BLaER1 (cell line): ENCODE results near the gene ZNF3.

Experiments
- H3K27ac ChIP-seq: shearing (Covaris generic); formaldehyde crosslinking; 2 replicates; pipeline ENCODE4 v1.8.1; 2022
- H3K27me3 ChIP-seq: shearing (Covaris generic); formaldehyde crosslinking; 2 replicates; pipeline ENCODE4 v1.8.1; 2022
- H3K36me3 ChIP-seq: shearing (Covaris generic); formaldehyde crosslinking; 2 replicates; pipeline ENCODE4 v1.8.1; 2022
- H3K4me1 ChIP-seq: shearing (Covaris generic); formaldehyde crosslinking; 2 replicates; pipeline ENCODE4 v1.8.1; 2022
- H3K4me2 ChIP-seq: shearing (Covaris generic); formaldehyde crosslinking; 2 replicates; pipeline ENCODE4 v1.8.1; 2022
- H3K4me3 ChIP-seq: shearing (Covaris generic); formaldehyde crosslinking; 2 replicates; pipeline ENCODE4 v1.8.1; 2022
- H3K9ac ChIP-seq: shearing (Covaris generic); formaldehyde crosslinking; 2 replicates; pipeline ENCODE4 v1.8.1; 2022
- H3K9me3 ChIP-seq: shearing (Covaris generic); formaldehyde crosslinking; 2 replicates; pipeline ENCODE4 v1.8.1; 2022
- H4K20me1 ChIP-seq: shearing (Covaris generic); formaldehyde crosslinking; 2 replicates; pipeline ENCODE4 v1.8.1; 2022
- Cebpa-rat ChIP-seq: shearing (Covaris generic); IDR thresholded peaks from 2 replicates; pipeline ENCODE4 v1.8.1; 2022

Gene ZNF3

GRCh38 chr7:100040575-100040974 is 40.9 kb downstream of the ZNF3 start:
- H3K4me1 ChIP-seq, result peaks cover 27% of the 10 kb centered on the region
- H4K20me1 ChIP-seq, result peaks cover 12% of the 10 kb centered on the region; the same call in 1 of the 2 replicates
- TF ChIP-seq Cebpa-rat, result no peak
- H3K9me3 ChIP-seq, result no peaks in the 10 kb centered on the region
- no peak overlapping the region for H3K4me3 ChIP-seq
- 0 out of 2 replicates have a peak overlapping the region, but pooled peaks have one; percentile 4 for H3K4me2 ChIP-seq
- no peak overlapping the region for H3K9ac ChIP-seq
- H3K36me3 ChIP-seq, result peaks cover 41% of the 10 kb centered on the region
- no peaks in the 10 kb centered on the region for H3K27me3 ChIP-seq
- H3K27ac ChIP-seq, result 0 out of 2 replicates have a peak overlapping the region, but pooled peaks have one; percentile 46

- Histone ChIP-seq H3K27me3 (no peaks in the 10 kb centered on the region), H3K4me3 (no peak overlapping the region), H3K9me3 (no peaks in the 10 kb centered on the region), H3K36me3 (peaks cover 63% of the 10 kb centered on the region), H3K9ac (no peak overlapping the region), H3K27ac (no peak overlapping the region), H4K20me1 (peaks cover 15% of the 10 kb centered on the region; the same call in 1 of the 2 replicates), H3K4me1 (peaks cover 11% of the 10 kb centered on the region), H3K4me2 (no peak overlapping the region)
- TF ChIP-seq Cebpa-rat, result no peak
Measured at GRCh38 chr7:100038326-100038725, 43.2 kb downstream of the ZNF3 start.

DNA sequence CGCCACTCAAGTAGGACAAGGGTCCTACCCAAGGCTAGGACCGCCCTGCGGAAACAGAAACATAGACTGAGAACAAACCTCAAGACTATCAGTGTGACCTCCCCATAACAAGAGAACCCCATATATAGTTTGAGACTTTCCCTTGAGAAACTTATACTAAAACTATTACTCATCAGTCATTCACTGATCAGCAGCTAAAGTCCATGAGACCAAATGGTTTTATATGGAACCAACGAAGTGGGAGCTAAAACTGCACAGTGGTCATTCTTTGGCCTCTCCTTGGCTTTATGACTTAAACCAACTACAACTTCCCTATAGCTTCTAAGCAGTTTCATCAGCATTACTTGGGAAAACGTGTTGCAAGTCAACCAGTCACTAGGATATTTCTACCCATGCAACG is 45.6 kb downstream of the ZNF3 start:
- no peak for TF ChIP-seq Cebpa-rat
- no peak overlapping the region for H3K27ac ChIP-seq
- H3K4me2 ChIP-seq, result no peak overlapping the region
- H3K27me3 ChIP-seq, result no peaks in the 10 kb centered on the region
- no peak overlapping the region for H3K4me3 ChIP-seq
- H3K4me1 ChIP-seq, result peaks cover 8% of the 10 kb centered on the region
- no peaks in the 10 kb centered on the region for H3K9me3 ChIP-seq
- no peak overlapping the region for H3K9ac ChIP-seq
- peaks cover 21% of the 10 kb centered on the region; the same call in 1 of the 2 replicates for H4K20me1 ChIP-seq
- peaks cover 80% of the 10 kb centered on the region for H3K36me3 ChIP-seq

- Histone ChIP-seq H4K20me1 (peaks cover 21% of the 10 kb centered on the region; the same call in 1 of the 2 replicates), H3K4me2 (no peak overlapping the region), H3K4me1 (no peaks in the 10 kb centered on the region), H3K4me3 (no peak overlapping the region), H3K27me3 (no peaks in the 10 kb centered on the region), H3K36me3 (peaks cover 88% of the 10 kb centered on the region), H3K9ac (no peak overlapping the region), H3K9me3 (no peaks in the 10 kb centered on the region), H3K27ac (no peak overlapping the region)
- TF ChIP-seq Cebpa-rat, result no peak
Measured at GRCh38 chr7:100034871-100035510, 46.5 kb downstream of the ZNF3 start.

GRCh38 chr7:100033526-100033925 is 48.0 kb downstream of the ZNF3 start:
- TF ChIP-seq Cebpa-rat, result no peak
- Histone ChIP-seq H3K9me3 (no peaks in the 10 kb centered on the region), H3K9ac (no peak overlapping the region), H3K36me3 (peaks cover 100% of the 10 kb centered on the region), H3K27ac (no peak overlapping the region), H3K4me3 (no peak overlapping the region), H3K27me3 (no peaks in the 10 kb centered on the region), H4K20me1 (peaks cover 21% of the 10 kb centered on the region; the same call in 1 of the 2 replicates), H3K4me1 (no peaks in the 10 kb centered on the region), H3K4me2 (no peak overlapping the region)

DNA sequence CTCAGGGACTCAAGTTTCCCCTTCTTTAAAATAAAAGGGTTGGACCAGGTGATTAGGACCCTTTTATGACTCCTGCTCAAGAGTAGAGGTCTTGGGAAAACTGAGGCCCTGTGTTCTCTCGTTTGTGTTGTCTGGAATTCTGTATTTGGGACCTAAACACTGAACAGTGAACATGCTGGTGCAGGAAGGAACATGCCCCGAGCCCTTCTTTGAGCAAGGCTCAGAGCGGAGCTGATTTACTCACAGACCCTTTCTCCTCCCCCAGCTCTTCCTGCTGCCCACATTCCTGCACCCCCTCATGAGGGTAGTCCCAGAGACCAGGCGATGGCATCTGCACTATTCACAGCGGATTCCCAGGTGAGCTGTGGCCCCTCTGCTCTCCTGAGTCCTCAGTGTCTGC is 51.9 kb downstream of the ZNF3 start:
- Histone ChIP-seq H3K36me3 (peaks cover 99% of the 10 kb centered on the region), H3K9ac (no peak overlapping the region), H3K27ac (no peak overlapping the region)

GRCh38 chr7:100027197-100027596 is 54.3 kb downstream of the ZNF3 start:
- H3K36me3 ChIP-seq, result peaks cover 99% of the 10 kb centered on the region

More for the DNA sequence above, 51.9 kb downstream of the ZNF3 start:
- TF ChIP-seq Cebpa-rat, result no peak
- Histone ChIP-seq H3K9me3 (no peaks in the 10 kb centered on the region), H3K27me3 (no peaks in the 10 kb centered on the region), H3K4me2 (no peak overlapping the region), H3K4me1 (no peaks in the 10 kb centered on the region), H4K20me1 (0 out of 2 replicates have a peak, but pooled peaks cover 6% of the 10 kb centered on the region), H3K4me3 (no peak overlapping the region)

DNA sequence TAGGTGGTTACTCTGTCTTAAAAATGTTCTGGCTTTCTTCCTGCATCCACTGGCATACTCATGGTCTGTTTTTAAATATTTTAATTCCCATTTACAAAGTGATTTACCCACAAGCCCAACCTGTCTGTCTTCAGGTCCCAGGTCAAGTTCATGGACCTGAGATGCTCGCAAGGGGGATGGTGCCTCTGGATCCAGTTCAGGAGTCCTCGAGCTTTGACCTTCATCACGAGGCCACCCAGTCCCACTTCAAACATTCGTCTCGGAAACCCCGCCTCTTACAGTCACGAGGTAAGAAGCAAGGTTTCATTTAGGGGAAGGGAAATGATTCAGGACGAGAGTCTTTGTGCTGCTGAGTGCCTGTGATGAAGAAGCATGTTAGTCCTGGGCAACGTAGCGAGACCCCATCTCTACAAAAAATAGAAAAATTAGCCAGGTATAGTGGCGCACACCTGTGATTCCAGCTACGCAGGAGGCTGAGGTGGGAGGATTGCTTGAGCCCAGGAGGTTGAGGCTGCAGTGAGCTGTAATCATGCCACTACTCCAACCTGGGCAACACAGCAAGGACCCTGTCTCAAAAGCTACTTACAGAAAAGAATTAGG is 57.4 kb downstream of the ZNF3 start:
- H4K20me1 ChIP-seq, result peaks cover 54% of the 10 kb centered on the region
- H3K27me3 ChIP-seq, result no peaks in the 10 kb centered on the region
- no peaks in the 10 kb centered on the region for H3K9me3 ChIP-seq
- no peak overlapping the region for H3K27ac ChIP-seq
- no peak overlapping the region for H3K4me2 ChIP-seq
- H3K9ac ChIP-seq, result no peak overlapping the region
- no peaks in the 10 kb centered on the region for H3K4me1 ChIP-seq
- H3K36me3 ChIP-seq, result peaks cover 98% of the 10 kb centered on the region
- H3K4me3 ChIP-seq, result no peak overlapping the region
- no peak for TF ChIP-seq Cebpa-rat

More at GRCh38 chr7:100027197-100027596, 54.3 kb downstream of the ZNF3 start:
- no peak overlapping the region for H3K4me3 ChIP-seq
- no peak overlapping the region for H3K4me2 ChIP-seq
- peaks cover 30% of the 10 kb centered on the region for H4K20me1 ChIP-seq
- H3K4me1 ChIP-seq, result no peaks in the 10 kb centered on the region
- no peak for TF ChIP-seq Cebpa-rat
- H3K9me3 ChIP-seq, result no peaks in the 10 kb centered on the region
- H3K27ac ChIP-seq, result no peak overlapping the region
- no peaks in the 10 kb centered on the region for H3K27me3 ChIP-seq
- no peak overlapping the region for H3K9ac ChIP-seq

DNA sequence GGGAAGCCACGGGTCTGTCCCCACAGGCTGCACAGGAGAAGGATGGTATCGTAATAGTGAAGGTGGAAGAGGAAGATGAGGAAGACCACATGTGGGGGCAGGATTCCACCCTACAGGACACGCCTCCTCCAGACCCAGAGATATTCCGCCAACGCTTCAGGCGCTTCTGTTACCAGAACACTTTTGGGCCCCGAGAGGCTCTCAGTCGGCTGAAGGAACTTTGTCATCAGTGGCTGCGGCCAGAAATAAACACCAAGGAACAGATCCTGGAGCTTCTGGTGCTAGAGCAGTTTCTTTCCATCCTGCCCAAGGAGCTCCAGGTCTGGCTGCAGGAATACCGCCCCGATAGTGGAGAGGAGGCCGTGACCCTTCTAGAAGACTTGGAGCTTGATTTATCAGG is 58.0 kb downstream of the ZNF3 start:
- Histone ChIP-seq H3K4me3 (no peak overlapping the region), H3K27me3 (no peaks in the 10 kb centered on the region), H3K9me3 (no peaks in the 10 kb centered on the region), H4K20me1 (peaks cover 60% of the 10 kb centered on the region), H3K27ac (no peak overlapping the region), H3K36me3 (peaks cover 98% of the 10 kb centered on the region), H3K4me1 (no peaks in the 10 kb centered on the region), H3K9ac (no peak overlapping the region), H3K4me2 (no peak overlapping the region)
- TF ChIP-seq Cebpa-rat, result no peak

GRCh38 chr7:100022621-100023020 is 58.9 kb downstream of the ZNF3 start:
- H3K27ac ChIP-seq, result no peak overlapping the region
- H3K4me1 ChIP-seq, result peaks cover 4% of the 10 kb centered on the region
- no peak for TF ChIP-seq Cebpa-rat
- no peaks in the 10 kb centered on the region for H3K9me3 ChIP-seq
- peaks cover 98% of the 10 kb centered on the region for H3K36me3 ChIP-seq
- no peaks in the 10 kb centered on the region for H3K27me3 ChIP-seq
- no peak overlapping the region for H3K4me2 ChIP-seq
- no peak overlapping the region for H3K4me3 ChIP-seq
- H3K9ac ChIP-seq, result no peak overlapping the region
- H4K20me1 ChIP-seq, result peaks cover 69% of the 10 kb centered on the region
